IMR-90 (cell line): Measurements from ENCODE around the gene AAK1.

Experiments
- CTCF ChIP-seq: conservative IDR thresholded peaks from 2 replicates; pipeline ENCODE4 v1.5.1; 2012; ENCODE audit warnings: mild to moderate bottlenecking, low read depth, low read length, improper control_type of control experiment
- MAFK ChIP-seq: IDR thresholded peaks from 2 replicates; pipeline ENCODE4 v1.6.1; 2012; ENCODE audit warnings: low read depth, low read length, improper control_type of control experiment
- RCOR1 ChIP-seq: IDR thresholded peaks from 2 replicates; pipeline ENCODE4 v1.6.1; 2012; ENCODE audit warnings: mild to moderate bottlenecking, low read length, improper control_type of control experiment; ENCODE audit not compliant: insufficient replicate concordance
- USF2 ChIP-seq: fragments of 150-350 bp; IDR thresholded peaks from 2 replicates; pipeline ENCODE4 v1.6.1; 2017; ENCODE audit warnings: mild to moderate bottlenecking, antibody characterized with exemption, low read length, low read depth

- TF ChIP-seq RCOR1 (no peak), CTCF (no peak), MAFK (peak; percentile 85), USF2 (no peak)
Measured at GRCh38 chr2:69642709-69643601, 584 bp downstream of the AAK1 start.
